Lower lobe of right lung (tissue), 2 donors: ENCODE results near the gene LTF. TPM values are rescaled to one million over a fixed set of nuclear protein-coding genes. Genes with fewer than 3 reads are reported as not detected.

Source experiments
- ATAC-seq, 2 donors: fragments of 200-7000 bp; cut with Tn5 transposase; one replicate each; pipeline ENCODE4 v1.9.1; 2020 to 2022; ENCODE audit warnings: mild to moderate bottlenecking in 2 of 2, moderate library complexity in 2 of 2
- DNase-seq: peaks from one replicate; pipeline ENCODE4 v3.0.0-alpha.2; 2020
- H3K27ac ChIP-seq: fragments of 200-600 bp; one replicate; pipeline ENCODE4 v1.8.0; 2022
- H3K27me3 ChIP-seq: fragments of 200-600 bp; one replicate; pipeline ENCODE4 v1.8.0; 2022; ENCODE audit warnings: low read depth
- H3K36me3 ChIP-seq: fragments of 200-600 bp; one replicate; pipeline ENCODE4 v1.8.0; 2022; ENCODE audit warnings: mild to moderate bottlenecking
- H3K4me1 ChIP-seq: fragments of 200-600 bp; one replicate; pipeline ENCODE4 v1.8.0; 2022
- H3K4me3 ChIP-seq: fragments of 200-600 bp; one replicate; pipeline ENCODE4 v1.8.0; 2022; ENCODE audit warnings: mild to moderate bottlenecking
- H3K9me3 ChIP-seq: fragments of 200-600 bp; one replicate; pipeline ENCODE4 v1.8.0; 2022
- intact Hi-C: fragments of 100-400 bp; cut with DNase I; formaldehyde crosslinking; loops from one replicate; pipeline ENCODE4 v1.11.0; 2022
- long read RNA-seq: library from polyadenylated mRNA; unstranded; transcript quantifications from one replicate; pipeline ENCODE4 v2.0.0, GENCODE V29; 2021
- total RNA-seq: library from RNA; stranded (reverse); fragmentation: NEBNext Ultra II Directional; extraction: Animal tissue kit (Norgen Biotek cat#: 25700); gene quantifications from one replicate; pipeline ENCODE4 v1.2.1, GENCODE V29; 2021
- TF ChIP-seq, protein P1 (sequence below): fragments of 200-600 bp; IDR thresholded peaks from one replicate; pipeline ENCODE4 v1.8.0; 2022; ENCODE audit warnings: antibody characterized with exemption, mild to moderate bottlenecking
- donor health status: DM: no; HTN: yes; CAD: no; lungs with severe emphysema.

The LTF gene
- total RNA-seq = 53.5 TPM
- long read RNA-seq, transcript LTF-201 (17 exons, 2,979 nt) = major isoform, 68 of 91 reads
- long read RNA-seq, transcript LTF-203 (17 exons, 2,494 nt) = minor isoform, 7 of 91 reads
- long read RNA-seq, partial matches to known transcripts = 12 of 91 reads
- long read RNA-seq, other reads (novel, unspliced or antisense) = 4 of 91 reads

GRCh38 chr3:46464326-46465195 lies at the start of gene LTF:
Gene LTF, minus strand, starts transcription at chr3:46464905. Its CDS starts 38 bp downstream, at chr3:46464867.
- peaks cover 24% of the 10 kb centered on the region for H3K4me1 ChIP-seq
- H3K36me3 ChIP-seq = no peaks in the 10 kb centered on the region
- H3K4me3 ChIP-seq = no peak within 1 kb of the TSS
- H3K9me3 ChIP-seq = no peaks in the 10 kb centered on the region
- peak; percentile 22 to 29 for ATAC-seq
- peaks cover 19% of the 10 kb centered on the region for H3K27me3 ChIP-seq
- TF ChIP-seq, protein P1, sequence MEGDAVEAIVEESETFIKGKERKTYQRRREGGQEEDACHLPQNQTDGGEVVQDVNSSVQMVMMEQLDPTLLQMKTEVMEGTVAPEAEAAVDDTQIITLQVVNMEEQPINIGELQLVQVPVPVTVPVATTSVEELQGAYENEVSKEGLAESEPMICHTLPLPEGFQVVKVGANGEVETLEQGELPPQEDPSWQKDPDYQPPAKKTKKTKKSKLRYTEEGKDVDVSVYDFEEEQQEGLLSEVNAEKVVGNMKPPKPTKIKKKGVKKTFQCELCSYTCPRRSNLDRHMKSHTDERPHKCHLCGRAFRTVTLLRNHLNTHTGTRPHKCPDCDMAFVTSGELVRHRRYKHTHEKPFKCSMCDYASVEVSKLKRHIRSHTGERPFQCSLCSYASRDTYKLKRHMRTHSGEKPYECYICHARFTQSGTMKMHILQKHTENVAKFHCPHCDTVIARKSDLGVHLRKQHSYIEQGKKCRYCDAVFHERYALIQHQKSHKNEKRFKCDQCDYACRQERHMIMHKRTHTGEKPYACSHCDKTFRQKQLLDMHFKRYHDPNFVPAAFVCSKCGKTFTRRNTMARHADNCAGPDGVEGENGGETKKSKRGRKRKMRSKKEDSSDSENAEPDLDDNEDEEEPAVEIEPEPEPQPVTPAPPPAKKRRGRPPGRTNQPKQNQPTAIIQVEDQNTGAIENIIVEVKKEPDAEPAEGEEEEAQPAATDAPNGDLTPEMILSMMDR = no peak
- intact Hi-C loops = no loop called here
- no peak within 1 kb of the TSS for H3K27ac ChIP-seq
- no peak for DNase-seq

DNA sequence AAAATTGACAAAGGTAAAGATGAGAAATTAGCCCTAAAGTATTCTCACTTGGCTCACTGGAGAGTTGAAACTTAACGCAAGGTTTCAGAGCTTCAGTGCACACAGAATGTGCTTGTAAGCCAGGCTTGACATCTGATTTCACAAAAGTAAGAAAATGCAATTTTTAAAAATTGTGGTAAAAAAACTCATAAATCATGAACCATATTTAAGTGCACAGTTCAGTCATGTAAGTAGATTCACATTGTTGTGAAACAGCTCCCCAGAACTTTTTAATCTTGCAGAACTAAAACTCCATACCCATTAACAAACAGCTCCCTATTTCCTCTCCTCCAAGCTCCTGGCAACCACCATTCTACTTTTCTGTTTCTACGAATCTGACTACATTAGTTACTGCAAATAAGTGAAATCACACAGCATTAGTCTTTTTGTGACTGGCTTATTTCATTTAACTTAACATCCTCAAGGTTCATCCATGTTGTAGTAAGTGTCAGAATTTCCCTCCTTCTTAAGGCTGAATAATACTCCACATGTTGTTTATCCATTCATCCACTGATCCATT lies 47.6 kb upstream of the LTF start:
- DNase-seq (no peak), ATAC-seq (no peak)
- no peak overlapping the region for H3K4me3 ChIP-seq
- intact Hi-C loops = no loop called here
- H3K27ac ChIP-seq = no peak overlapping the region
- no peaks in the 10 kb centered on the region for H3K36me3 ChIP-seq
- no peaks in the 10 kb centered on the region for H3K9me3 ChIP-seq
- H3K4me1 ChIP-seq = no peaks in the 10 kb centered on the region
- H3K27me3 ChIP-seq = no peaks in the 10 kb centered on the region
- TF ChIP-seq, protein P1 = no peak

- intact Hi-C loops = no loop called here
- no peaks in the 10 kb centered on the region for H3K36me3 ChIP-seq
- DNase-seq (no peak), ATAC-seq (no peak)
- TF ChIP-seq, protein P1 = no peak
- H3K4me3 ChIP-seq = no peak overlapping the region
- H3K27ac ChIP-seq = no peak overlapping the region
- H3K9me3 ChIP-seq = no peaks in the 10 kb centered on the region
- no peaks in the 10 kb centered on the region for H3K27me3 ChIP-seq
- H3K4me1 ChIP-seq = no peaks in the 10 kb centered on the region
Measured at GRCh38 chr3:46509661-46510187, 45.0 kb upstream of the LTF start.

DNA sequence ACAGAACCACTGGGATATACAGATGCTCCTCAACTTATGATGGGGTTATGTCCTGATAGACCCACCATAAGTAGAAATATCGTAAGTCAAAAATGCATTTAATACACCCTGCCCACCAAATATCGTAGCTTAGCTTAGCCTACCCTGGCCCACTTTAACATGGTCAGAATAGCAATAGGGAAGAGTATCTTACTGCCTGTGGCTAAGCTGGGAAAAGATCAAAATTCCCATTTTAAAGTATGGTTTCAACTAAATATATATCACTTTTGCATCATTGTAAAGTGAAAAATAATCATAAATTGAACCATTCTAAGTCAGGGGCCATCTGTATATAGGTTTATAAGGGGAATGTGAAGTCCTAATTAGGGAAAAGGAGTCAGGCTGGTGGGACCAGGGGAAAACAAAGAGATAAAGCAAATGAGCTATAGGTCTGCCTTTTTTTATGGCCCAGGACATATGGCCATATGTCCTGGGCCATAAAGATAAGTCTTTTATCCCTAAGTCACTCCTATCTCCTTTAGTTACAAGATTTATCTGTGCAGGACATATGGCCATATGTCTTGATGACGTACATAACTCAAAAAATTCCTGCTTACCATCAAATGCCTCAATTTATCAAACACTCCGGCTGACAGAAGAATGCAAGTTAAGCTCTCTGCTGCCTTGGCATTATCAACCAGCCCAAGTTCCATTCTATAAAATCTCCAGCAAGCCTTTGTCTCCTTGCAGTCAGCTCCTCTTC lies 44.3 kb upstream of the LTF start:
- intact Hi-C loops = no loop called here
- ATAC-seq = no peak
- TF ChIP-seq, protein P1 = no peak

GRCh38 chr3:46506526-46506925 lies 41.8 kb upstream of the LTF start:
- intact Hi-C loops = no loop called here
- Histone ChIP-seq H3K27me3 (no peaks in the 10 kb centered on the region), H3K4me3 (no peak overlapping the region), H3K4me1 (no peaks in the 10 kb centered on the region), H3K36me3 (no peaks in the 10 kb centered on the region), H3K9me3 (no peaks in the 10 kb centered on the region), H3K27ac (no peak overlapping the region)
- ATAC-seq = no peak
- TF ChIP-seq, protein P1 = no peak
- no peak for DNase-seq

More for the DNA sequence above, 44.3 kb upstream of the LTF start:
- Histone ChIP-seq H3K27me3 (no peaks in the 10 kb centered on the region), H3K9me3 (no peaks in the 10 kb centered on the region), H3K4me3 (no peak overlapping the region), H3K4me1 (no peaks in the 10 kb centered on the region), H3K27ac (no peak overlapping the region), H3K36me3 (no peaks in the 10 kb centered on the region)
- DNase-seq = no peak
